Activated naive CD8-positive, alpha-beta T cell treated with anti-CD3 and anti-CD28 coated beads, Interleukin-2, amount 50 U/mL, for 16 hours (primary cell): ENCODE data around the gene PSAPL1.

ENCODE experiments used
- DNase-seq: peaks from one replicate; pipeline ENCODE4 v3.0.0-alpha.2; 2020; ENCODE audit warnings: low read depth, low spot score

The PSAPL1 gene

GRCh38 chr4:7396186-7396910 lies 38.4 kb downstream of the PSAPL1 start:
- DNase-seq = no peak

GRCh38 chr4:7395645-7396044 lies 39.1 kb downstream of the PSAPL1 start:
- DNase-seq = no peak

GRCh38 chr4:7394681-7395451 lies 39.9 kb downstream of the PSAPL1 start:
- no peak for DNase-seq

GRCh38 chr4:7393601-7394575 lies 40.8 kb downstream of the PSAPL1 start:
- no peak for DNase-seq

- DNase-seq = no peak
These were observed 42.0 kb downstream of the PSAPL1 start for GRCh38 chr4:7392438-7393421.

GRCh38 chr4:7391637-7392437 lies 42.9 kb downstream of the PSAPL1 start:
- DNase-seq = no peak

GRCh38 chr4:7390906-7391636 lies 43.7 kb downstream of the PSAPL1 start:
- DNase-seq = no peak

GRCh38 chr4:7390336-7390735 lies 44.4 kb downstream of the PSAPL1 start:
- no peak for DNase-seq

- DNase-seq = no peak
These were observed 45.0 kb downstream of the PSAPL1 start for GRCh38 chr4:7389719-7390118.

GRCh38 chr4:7389101-7389701 lies 45.5 kb downstream of the PSAPL1 start:
- DNase-seq = no peak

GRCh38 chr4:7388627-7389026 lies 46.1 kb downstream of the PSAPL1 start:
- no peak for DNase-seq

- DNase-seq = no peak
These were observed 46.8 kb downstream of the PSAPL1 start for GRCh38 chr4:7387925-7388324.

- DNase-seq = no peak
These were observed 49.5 kb downstream of the PSAPL1 start for GRCh38 chr4:7384929-7385890.

GRCh38 chr4:7384003-7384928 lies 50.5 kb downstream of the PSAPL1 start:
- no peak for DNase-seq

GRCh38 chr4:7383266-7383665 lies 51.5 kb downstream of the PSAPL1 start:
- no peak for DNase-seq

GRCh38 chr4:7382634-7383014 lies 52.1 kb downstream of the PSAPL1 start:
- no peak for DNase-seq
